ENCODE measurements around the gene IFNA4. TPM values are rescaled to one million over a fixed set of nuclear protein-coding genes. Genes with fewer than 3 reads are reported as not detected.

The IFNA4 gene
- polyA plus RNA-seq, 1 donor from 2014 or later, result not detected

DNA sequence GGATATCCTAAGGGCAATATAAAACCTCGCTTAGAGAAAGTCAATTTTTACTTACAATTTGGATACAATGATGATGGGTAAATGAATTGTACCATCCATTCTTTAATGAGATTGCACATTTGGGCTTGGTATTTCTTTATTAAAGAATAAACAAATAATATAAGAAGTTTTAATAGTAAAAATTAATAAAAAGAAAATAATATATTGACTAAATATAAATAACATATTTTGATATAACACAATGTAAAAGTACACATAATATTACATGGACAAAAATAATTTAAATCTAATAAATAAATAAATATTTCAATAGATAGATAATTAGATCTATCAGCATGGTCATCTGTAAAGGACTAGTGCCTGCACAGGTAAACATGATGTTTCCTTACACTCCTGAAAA, 21.9 kb downstream of the IFNA4 start:
- Histone ChIP-seq H2AFZ (ENCODE audit: low read depth, low read length) (no peak overlapping the region), H3K4me3 (ENCODE audit: low read length) (no peak overlapping the region), H3F3A (ENCODE audit: insufficient read depth, low read length, poor library complexity, severe bottlenecking) (no peaks in the 10 kb centered on the region), H3K4me2 (ENCODE audit: low read length) (no peak overlapping the region), H3K27me3 (ENCODE audit: insufficient read depth, low read depth, low read length) (no peaks in the 10 kb centered on the region), H3K9me3 (ENCODE audit: low read length) (no peaks in the 10 kb centered on the region), H3K9me2 (ENCODE audit: insufficient read depth, low read length) (no peaks in the 10 kb centered on the region), H3K27ac (ENCODE audit: low read length) (no peak overlapping the region), H3K9ac (ENCODE audit: low read length) (no peak overlapping the region), H3K79me2 (replicated peaks; ENCODE audit: insufficient read depth, low read length) (no peaks in the 10 kb centered on the region), H4K20me1 (ENCODE audit: insufficient read depth) (no peaks in the 10 kb centered on the region), H3K36me3 (ENCODE audit: insufficient read depth, low read length) (no peaks in the 10 kb centered on the region)
- TF ChIP-seq EZH2 (IDR thresholded peaks at IDR 0.05; ENCODE audit: borderline replicate concordance, insufficient read depth, low read length, poor library complexity, severe bottlenecking) (no peak), POLR2AphosphoS5 (IDR thresholded peaks at IDR 0.05) (no peak), SMC3 (conservative IDR thresholded peaks at IDR 0.05; ENCODE audit: poor library complexity) (no peak), MXI1 (conservative IDR thresholded peaks at IDR 0.05; ENCODE audit: poor library complexity, severe bottlenecking) (no peak), RAD21 (conservative IDR thresholded peaks at IDR 0.05) (no peak)
- TF ChIP-seq, protein P1, sequence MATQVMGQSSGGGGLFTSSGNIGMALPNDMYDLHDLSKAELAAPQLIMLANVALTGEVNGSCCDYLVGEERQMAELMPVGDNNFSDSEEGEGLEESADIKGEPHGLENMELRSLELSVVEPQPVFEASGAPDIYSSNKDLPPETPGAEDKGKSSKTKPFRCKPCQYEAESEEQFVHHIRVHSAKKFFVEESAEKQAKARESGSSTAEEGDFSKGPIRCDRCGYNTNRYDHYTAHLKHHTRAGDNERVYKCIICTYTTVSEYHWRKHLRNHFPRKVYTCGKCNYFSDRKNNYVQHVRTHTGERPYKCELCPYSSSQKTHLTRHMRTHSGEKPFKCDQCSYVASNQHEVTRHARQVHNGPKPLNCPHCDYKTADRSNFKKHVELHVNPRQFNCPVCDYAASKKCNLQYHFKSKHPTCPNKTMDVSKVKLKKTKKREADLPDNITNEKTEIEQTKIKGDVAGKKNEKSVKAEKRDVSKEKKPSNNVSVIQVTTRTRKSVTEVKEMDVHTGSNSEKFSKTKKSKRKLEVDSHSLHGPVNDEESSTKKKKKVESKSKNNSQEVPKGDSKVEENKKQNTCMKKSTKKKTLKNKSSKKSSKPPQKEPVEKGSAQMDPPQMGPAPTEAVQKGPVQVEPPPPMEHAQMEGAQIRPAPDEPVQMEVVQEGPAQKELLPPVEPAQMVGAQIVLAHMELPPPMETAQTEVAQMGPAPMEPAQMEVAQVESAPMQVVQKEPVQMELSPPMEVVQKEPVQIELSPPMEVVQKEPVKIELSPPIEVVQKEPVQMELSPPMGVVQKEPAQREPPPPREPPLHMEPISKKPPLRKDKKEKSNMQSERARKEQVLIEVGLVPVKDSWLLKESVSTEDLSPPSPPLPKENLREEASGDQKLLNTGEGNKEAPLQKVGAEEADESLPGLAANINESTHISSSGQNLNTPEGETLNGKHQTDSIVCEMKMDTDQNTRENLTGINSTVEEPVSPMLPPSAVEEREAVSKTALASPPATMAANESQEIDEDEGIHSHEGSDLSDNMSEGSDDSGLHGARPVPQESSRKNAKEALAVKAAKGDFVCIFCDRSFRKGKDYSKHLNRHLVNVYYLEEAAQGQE (IDR thresholded peaks at IDR 0.05; ENCODE audit: borderline replicate concordance), result no peak

DNA sequence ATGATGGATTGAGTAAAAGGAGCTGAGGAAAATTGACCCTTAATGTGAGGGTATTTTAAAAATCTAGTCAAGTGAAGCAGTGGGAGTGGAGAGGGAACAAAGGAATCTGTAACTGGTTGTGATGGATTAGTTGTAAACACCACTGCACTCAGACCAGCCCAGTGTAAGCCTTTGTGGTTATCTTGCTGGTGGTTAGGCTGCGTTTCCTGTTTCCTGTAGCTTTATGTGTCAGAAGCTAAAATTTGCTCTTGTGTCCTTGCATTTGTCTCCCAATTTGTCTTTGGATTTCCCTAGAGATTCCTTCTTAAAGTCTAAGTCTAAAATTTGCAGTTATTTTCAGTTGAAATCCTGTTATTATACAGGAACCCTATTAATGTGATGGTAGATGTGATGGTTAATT, 27.2 kb downstream of the IFNA4 start:
- no peaks in the 10 kb centered on the region for H3F3A ChIP-seq (ENCODE audit: insufficient read depth, low read length, poor library complexity, severe bottlenecking)
- no peaks in the 10 kb centered on the region for H4K20me1 ChIP-seq (ENCODE audit: insufficient read depth)
- H3K9ac ChIP-seq (ENCODE audit: low read length), result no peak overlapping the region
- no peak overlapping the region for H2AFZ ChIP-seq (ENCODE audit: low read depth, low read length)
- no peak overlapping the region for H3K4me2 ChIP-seq (ENCODE audit: low read length)
- H3K79me2 ChIP-seq (replicated peaks; ENCODE audit: insufficient read depth, low read length), result no peaks in the 10 kb centered on the region
- H3K27ac ChIP-seq (ENCODE audit: low read length), result no peak overlapping the region
- TF ChIP-seq TAF1 (IDR thresholded peaks at IDR 0.05; ENCODE audit: low read depth) (no peak), SMC3 (conservative IDR thresholded peaks at IDR 0.05; ENCODE audit: poor library complexity) (no peak), RAD21 (conservative IDR thresholded peaks at IDR 0.05) (no peak), EZH2 (IDR thresholded peaks at IDR 0.05; ENCODE audit: borderline replicate concordance, insufficient read depth, low read length, poor library complexity, severe bottlenecking) (no peak), POLR2AphosphoS5 (IDR thresholded peaks at IDR 0.05) (no peak)
- TF ChIP-seq, protein P1 (IDR thresholded peaks at IDR 0.05; ENCODE audit: borderline replicate concordance), result no peak
- TF ChIP-seq, protein P2, sequence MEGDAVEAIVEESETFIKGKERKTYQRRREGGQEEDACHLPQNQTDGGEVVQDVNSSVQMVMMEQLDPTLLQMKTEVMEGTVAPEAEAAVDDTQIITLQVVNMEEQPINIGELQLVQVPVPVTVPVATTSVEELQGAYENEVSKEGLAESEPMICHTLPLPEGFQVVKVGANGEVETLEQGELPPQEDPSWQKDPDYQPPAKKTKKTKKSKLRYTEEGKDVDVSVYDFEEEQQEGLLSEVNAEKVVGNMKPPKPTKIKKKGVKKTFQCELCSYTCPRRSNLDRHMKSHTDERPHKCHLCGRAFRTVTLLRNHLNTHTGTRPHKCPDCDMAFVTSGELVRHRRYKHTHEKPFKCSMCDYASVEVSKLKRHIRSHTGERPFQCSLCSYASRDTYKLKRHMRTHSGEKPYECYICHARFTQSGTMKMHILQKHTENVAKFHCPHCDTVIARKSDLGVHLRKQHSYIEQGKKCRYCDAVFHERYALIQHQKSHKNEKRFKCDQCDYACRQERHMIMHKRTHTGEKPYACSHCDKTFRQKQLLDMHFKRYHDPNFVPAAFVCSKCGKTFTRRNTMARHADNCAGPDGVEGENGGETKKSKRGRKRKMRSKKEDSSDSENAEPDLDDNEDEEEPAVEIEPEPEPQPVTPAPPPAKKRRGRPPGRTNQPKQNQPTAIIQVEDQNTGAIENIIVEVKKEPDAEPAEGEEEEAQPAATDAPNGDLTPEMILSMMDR (IDR thresholded peaks at IDR 0.05; ENCODE audit: poor library complexity, severe bottlenecking), result no peak
- no peaks in the 10 kb centered on the region for H3K9me2 ChIP-seq (ENCODE audit: insufficient read depth, low read length)
- H3K36me3 ChIP-seq (ENCODE audit: insufficient read depth, low read length), result no peaks in the 10 kb centered on the region
- no peak overlapping the region for H3K4me3 ChIP-seq (ENCODE audit: low read length)
- no peaks in the 10 kb centered on the region for H3K9me3 ChIP-seq (ENCODE audit: low read length)
- H3K27me3 ChIP-seq (ENCODE audit: insufficient read depth, low read depth, low read length), result no peaks in the 10 kb centered on the region
